H7 (cell line): ENCODE data around the gene TEX52. TPM values are rescaled to one million over a fixed set of nuclear protein-coding genes. Genes with fewer than 3 reads are reported as not detected.

Experiments
- DNase-seq: peaks from one replicate; pipeline ENCODE4 v3.0.0; 2012
- H3K27me3 ChIP-seq: 2 replicates; pipeline ENCODE4 v1.6.0; 2011; ENCODE audit warnings: mild to moderate bottlenecking, low read length; ENCODE audit not compliant: control insufficient read depth, insufficient read depth
- H3K36me3 ChIP-seq: replicated peaks from 2 replicates; pipeline ENCODE4 v1.5.1; 2011; ENCODE audit warnings: low read length; ENCODE audit not compliant: control insufficient read depth, insufficient read depth
- H3K4me3 ChIP-seq: 2 replicates; pipeline ENCODE4 v1.5.1; 2011; ENCODE audit warnings: low read depth, mild to moderate bottlenecking, control low read depth, low read length, moderate library complexity; ENCODE audit not compliant: insufficient read depth
- total RNA-seq: library from RNA; depleted of rRNA; stranded (reverse); fragments of >200 nt; shearing (Covaris generic); gene quantifications from 2 replicates; pipeline ENCODE4 v1.2.3, GENCODE V29; 2014

TEX52 gene
- total RNA-seq, 1 experiment from 2014 or later: not detected

GRCh38 chr12:2854669-2855453 lies 2.0 kb downstream of the TEX52 start:
- H3K4me3 ChIP-seq: no peak overlapping the region
- DNase-seq: peak; percentile 42

GRCh38 chr12:2853626-2854025 lies 3.2 kb downstream of the TEX52 start:
- no peaks in the 10 kb centered on the region for H3K36me3 ChIP-seq
- no peaks in the 10 kb centered on the region for H3K27me3 ChIP-seq
- H3K4me3 ChIP-seq: no peak overlapping the region
- DNase-seq: peak; percentile 96

More at GRCh38 chr12:2854669-2855453, 2.0 kb downstream of the TEX52 start:
- H3K27me3 ChIP-seq: no peaks in the 10 kb centered on the region
- peaks cover 9% of the 10 kb centered on the region for H3K36me3 ChIP-seq

GRCh38 chr12:2851931-2852330 lies 4.9 kb downstream of the TEX52 start:
- DNase-seq: no peak

GRCh38 chr12:2845280-2845679 lies 11.6 kb downstream of the TEX52 start:
- peak; percentile 65 for DNase-seq
- Histone ChIP-seq H3K4me3 (no peak overlapping the region), H3K36me3 (no peaks in the 10 kb centered on the region; the same call in 1 of the 2 replicates), H3K27me3 (no peaks in the 10 kb centered on the region; the same call in 1 of the 2 replicates)

More at GRCh38 chr12:2851931-2852330, 4.9 kb downstream of the TEX52 start:
- Histone ChIP-seq H3K4me3 (no peak overlapping the region), H3K36me3 (no peaks in the 10 kb centered on the region), H3K27me3 (no peaks in the 10 kb centered on the region)

- H3K36me3 ChIP-seq: no peaks in the 10 kb centered on the region; the same call in 1 of the 2 replicates
- H3K4me3 ChIP-seq: no peak overlapping the region
- no peak for DNase-seq
- H3K27me3 ChIP-seq: no peaks in the 10 kb centered on the region; the same call in 1 of the 2 replicates
Observed at GRCh38 chr12:2844786-2845185, 12.1 kb downstream of the TEX52 start.

GRCh38 chr12:2842948-2843347 lies 13.9 kb downstream of the TEX52 start:
- Histone ChIP-seq H3K27me3 (no peaks in the 10 kb centered on the region; the same call in 1 of the 2 replicates), H3K36me3 (no peaks in the 10 kb centered on the region; the same call in 1 of the 2 replicates), H3K4me3 (no peak overlapping the region)
- no peak for DNase-seq

- Histone ChIP-seq H3K36me3 (no peaks in the 10 kb centered on the region; the same call in 1 of the 2 replicates), H3K27me3 (no peaks in the 10 kb centered on the region; the same call in 1 of the 2 replicates), H3K4me3 (no peak overlapping the region)
- DNase-seq: no peak
Observed at GRCh38 chr12:2841056-2841650, 15.7 kb downstream of the TEX52 start.

- Histone ChIP-seq H3K36me3 (no peaks in the 10 kb centered on the region), H3K4me3 (no peak overlapping the region), H3K27me3 (peaks cover 3% of the 10 kb centered on the region; the same call in 1 of the 2 replicates)
- no peak for DNase-seq
Observed at GRCh38 chr12:2836574-2836973, 20.3 kb downstream of the TEX52 start.

GRCh38 chr12:2835691-2836403 lies 21.0 kb downstream of the TEX52 start:
- DNase-seq: no peak
- Histone ChIP-seq H3K27me3 (peaks cover 3% of the 10 kb centered on the region; the same call in 1 of the 2 replicates), H3K4me3 (no peak overlapping the region), H3K36me3 (no peaks in the 10 kb centered on the region)

- H3K36me3 ChIP-seq: no peaks in the 10 kb centered on the region
- H3K4me3 ChIP-seq: peak within 1 kb of the TSS; percentile 2; the same call in 1 of the 2 replicates
- H3K27me3 ChIP-seq: peaks cover 3% of the 10 kb centered on the region; the same call in 1 of the 2 replicates
- peak; percentile 86 for DNase-seq
Observed at GRCh38 chr12:2834581-2835491, 22.0 kb downstream of the TEX52 start, which contains the start of gene NRIP2. TSS of gene NRIP2 (minus strand) at chr12:2835035. CDS start at chr12:2834983, 52 bp downstream.

- Histone ChIP-seq H3K4me3 (no peak overlapping the region), H3K27me3 (peaks cover 3% of the 10 kb centered on the region; the same call in 1 of the 2 replicates), H3K36me3 (no peaks in the 10 kb centered on the region)
- peak; percentile 63 for DNase-seq
Observed at GRCh38 chr12:2833810-2834209, 23.0 kb downstream of the TEX52 start.

- Histone ChIP-seq H3K4me3 (no peak overlapping the region), H3K27me3 (peaks cover 3% of the 10 kb centered on the region; the same call in 1 of the 2 replicates), H3K36me3 (no peaks in the 10 kb centered on the region)
- no peak for DNase-seq
Observed at GRCh38 chr12:2833327-2833726, 23.5 kb downstream of the TEX52 start.

- H3K4me3 ChIP-seq: no peak overlapping the region
- no peak for DNase-seq
- H3K36me3 ChIP-seq: peaks cover 2% of the 10 kb centered on the region
- H3K27me3 ChIP-seq: peaks cover 3% of the 10 kb centered on the region; the same call in 1 of the 2 replicates
Observed at GRCh38 chr12:2832550-2833127, 24.2 kb downstream of the TEX52 start.
